ENCODE data around the gene ORC1.
A peak's percentile ranks its signal among the peaks of the same experiment; 100 is the strongest.
"Not testable (repeated sequence)": the region's sequence is repeated elsewhere in the genome, so short reads cannot be mapped to it uniquely, and the experiment has no call there.

ORC1 gene

GRCh38 chr1:52385376-52385775 is 18.8 kb downstream of the ORC1 start:
- DNase-seq (ENCODE audit: low read depth), result no peak

DNA sequence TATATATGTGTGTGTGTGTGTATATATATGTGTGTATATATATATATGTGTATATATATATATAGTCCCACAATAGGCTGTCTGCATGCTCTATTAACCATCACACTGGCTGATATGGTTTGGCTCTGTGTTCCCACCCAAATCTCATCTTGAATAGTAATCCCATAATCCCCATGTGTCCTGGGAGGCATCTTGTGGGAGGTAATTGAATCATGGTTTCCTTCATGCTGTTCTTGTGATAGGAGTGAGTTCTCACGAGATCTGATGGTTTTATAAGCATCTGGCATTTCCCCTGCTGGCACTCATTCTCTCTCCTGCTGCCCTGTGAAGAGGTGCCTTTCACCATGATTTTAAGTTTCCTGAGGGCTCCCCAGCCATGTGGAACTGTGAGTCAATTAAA is 34.4 kb downstream of the ORC1 start:
- not testable (repeated sequence) for DNase-seq (ENCODE audit: low read depth)

DNA sequence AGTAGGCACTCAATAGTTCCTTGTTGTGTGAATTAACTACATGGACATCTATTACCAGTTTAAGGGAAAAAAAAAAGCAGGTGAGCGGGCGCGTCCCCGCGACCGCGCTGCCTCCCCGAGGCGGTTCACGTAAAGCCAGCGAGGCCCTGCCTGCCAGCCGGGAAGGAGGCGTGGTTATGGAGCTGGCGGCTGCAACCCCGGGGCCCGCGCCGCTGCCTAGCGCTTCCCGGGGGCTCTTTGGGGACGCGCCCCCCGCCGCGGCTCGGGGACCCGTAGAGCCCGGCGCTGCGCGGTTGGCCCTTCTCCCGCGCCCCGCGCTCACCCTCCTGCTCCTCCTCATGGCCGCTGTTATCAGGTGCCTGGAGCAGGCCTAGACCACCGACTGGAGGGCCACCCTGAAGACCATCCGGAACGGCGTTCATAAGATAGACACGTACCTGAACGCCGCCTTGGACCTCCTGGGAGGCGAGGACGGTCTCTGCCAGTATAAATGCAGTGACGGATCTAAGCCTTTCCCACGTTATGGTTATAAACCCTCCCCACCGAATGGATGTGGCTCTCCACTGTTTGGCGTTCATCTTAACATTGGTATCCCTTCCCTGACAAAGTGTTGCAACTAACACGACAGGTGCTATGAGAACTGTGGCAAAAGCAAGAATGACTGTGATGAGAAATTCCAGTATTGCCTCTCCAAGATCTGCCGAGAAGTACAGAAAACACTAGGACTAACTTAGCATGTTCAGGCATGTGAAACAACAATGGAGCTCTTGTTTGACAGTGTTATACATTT is 35.6 kb downstream of the ORC1 start:
- DNase-seq (ENCODE audit: low read depth), result peak; percentile 42

- DNase-seq (ENCODE audit: low read depth), result no peak
These were observed 37.0 kb downstream of the ORC1 start for GRCh38 chr1:52367272-52367671.

DNA sequence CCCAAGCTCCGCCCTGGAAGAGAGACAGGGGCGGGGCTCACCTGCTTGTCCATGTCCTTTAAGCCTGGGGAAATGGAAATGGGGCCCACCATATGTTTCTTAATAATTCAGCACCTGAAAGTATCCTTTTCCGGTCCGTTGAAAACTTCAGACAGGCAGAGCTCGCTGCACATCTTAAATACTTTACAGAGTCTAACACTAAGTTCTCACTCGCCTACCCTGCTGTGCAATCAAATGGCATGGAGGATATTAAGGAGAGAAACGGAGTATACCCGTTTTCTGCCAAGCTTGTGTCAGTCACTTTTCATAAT is 37.8 kb downstream of the ORC1 start:
- DNase-seq (ENCODE audit: low read depth), result no peak

- DNase-seq (ENCODE audit: low read depth), result peak; percentile 99
These were observed 38.3 kb downstream of the ORC1 start, which contains the start of gene CC2D1B for GRCh38 chr1:52365746-52366516. Gene CC2D1B, minus strand, starts transcription at chr1:52366205. Its CDS starts 1,585 bp downstream, at chr1:52364620.

GRCh38 chr1:52365071-52365745 is 39.0 kb downstream of the ORC1 start:
- DNase-seq (ENCODE audit: low read depth), result no peak

DNA sequence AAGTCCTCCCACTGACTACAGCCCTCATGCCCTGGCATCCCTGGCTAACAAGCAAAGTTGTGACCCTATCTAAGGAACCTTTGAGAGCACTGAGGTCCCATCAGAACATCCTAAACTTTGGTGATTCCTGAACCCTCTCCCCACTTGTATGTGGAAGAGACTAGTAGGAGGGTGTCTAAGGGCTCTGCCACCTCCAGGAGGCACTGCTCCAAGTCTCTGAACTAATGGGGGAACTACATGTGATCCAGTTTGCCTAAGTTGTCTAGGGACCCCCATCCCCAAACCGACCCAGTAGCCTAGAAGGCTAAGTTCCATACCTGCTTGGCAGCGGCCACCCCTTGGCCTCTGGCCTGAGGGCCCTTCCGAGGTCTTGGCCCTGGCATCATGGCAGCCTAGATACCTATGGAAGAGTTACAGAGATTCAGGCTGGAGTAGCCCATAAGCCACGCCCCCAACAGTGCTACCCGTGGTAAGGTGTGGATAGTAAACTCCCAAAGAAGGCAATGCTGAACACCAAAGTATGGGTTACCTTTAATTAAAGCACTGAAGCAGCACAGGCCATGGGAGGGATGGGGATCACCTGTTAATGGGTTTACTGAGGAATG is 39.9 kb downstream of the ORC1 start:
- DNase-seq (ENCODE audit: low read depth), result no peak

DNA sequence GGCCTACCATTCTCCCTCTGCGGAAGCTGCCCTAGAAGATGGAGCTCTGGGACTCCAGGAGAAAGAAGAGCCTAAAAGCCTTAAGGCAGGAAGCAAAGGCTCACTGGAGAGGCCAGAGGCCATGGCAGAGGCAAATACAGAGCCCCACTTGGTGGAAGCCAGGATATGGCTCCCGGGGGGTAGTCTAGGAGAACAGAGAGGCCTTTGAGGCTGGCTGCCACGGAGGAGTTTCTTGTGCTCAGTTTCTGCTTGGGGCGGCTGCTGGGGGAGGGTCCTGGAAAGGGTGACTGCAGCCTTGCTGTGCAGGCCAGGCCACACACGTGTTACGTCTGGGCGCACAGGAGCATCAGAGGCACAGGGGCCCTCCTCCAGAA is 43.6 kb downstream of the ORC1 start:
- no peak for DNase-seq (ENCODE audit: low read depth)

- no peak for DNase-seq (ENCODE audit: low read depth)
These were observed 44.3 kb downstream of the ORC1 start for GRCh38 chr1:52359676-52360594.

GRCh38 chr1:52358851-52359497 is 45.2 kb downstream of the ORC1 start:
- no peak for DNase-seq (ENCODE audit: low read depth)

DNA sequence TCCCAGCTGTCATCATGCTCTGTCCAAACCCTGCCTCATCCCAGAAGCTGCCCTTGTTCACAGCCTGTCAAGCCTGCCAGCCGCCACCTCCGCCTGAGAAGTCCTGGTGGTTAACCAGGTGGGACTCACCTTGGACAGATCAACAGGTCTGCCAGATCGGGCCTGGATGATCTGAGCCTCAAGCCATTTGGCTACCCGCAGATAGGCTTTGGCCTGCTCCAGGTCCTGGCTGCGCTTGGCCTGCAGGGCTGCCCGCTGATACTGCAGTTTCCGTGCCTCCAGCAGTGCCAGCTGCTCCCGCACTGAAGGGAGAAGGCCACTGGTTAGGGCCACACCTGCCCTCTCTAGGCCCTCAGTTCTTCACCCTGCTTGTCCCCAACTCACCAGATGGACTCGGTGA is 46.8 kb downstream of the ORC1 start:
- no peak for DNase-seq (ENCODE audit: low read depth)

- no peak for DNase-seq (ENCODE audit: low read depth)
These were observed 47.3 kb downstream of the ORC1 start for GRCh38 chr1:52356818-52357355.

GRCh38 chr1:52355847-52356505 is 48.2 kb downstream of the ORC1 start:
- DNase-seq (ENCODE audit: low read depth), result no peak

DNA sequence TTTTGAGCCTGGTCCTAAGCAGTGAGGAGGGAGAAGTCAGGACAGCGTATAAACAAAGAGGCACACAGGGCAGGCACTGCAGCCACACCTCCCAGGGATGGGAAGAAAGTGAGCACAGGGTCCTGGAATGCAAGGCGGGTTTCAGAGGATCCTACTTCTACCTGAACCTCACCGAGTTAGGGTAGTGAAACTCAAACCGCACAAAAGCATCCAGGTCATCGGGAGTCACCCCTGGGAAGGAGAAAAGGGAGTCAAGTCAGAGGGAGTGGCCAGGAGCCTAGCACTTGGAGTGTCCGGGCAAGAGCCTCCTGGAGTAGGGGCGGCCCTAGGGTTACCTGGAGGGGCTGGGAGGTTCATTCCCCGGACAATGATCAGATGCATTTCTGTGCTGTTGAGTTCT is 48.8 kb downstream of the ORC1 start:
- DNase-seq (ENCODE audit: low read depth), result no peak

GRCh38 chr1:52352690-52353089 is 51.5 kb downstream of the ORC1 start:
- no peak for DNase-seq (ENCODE audit: low read depth)

DNA sequence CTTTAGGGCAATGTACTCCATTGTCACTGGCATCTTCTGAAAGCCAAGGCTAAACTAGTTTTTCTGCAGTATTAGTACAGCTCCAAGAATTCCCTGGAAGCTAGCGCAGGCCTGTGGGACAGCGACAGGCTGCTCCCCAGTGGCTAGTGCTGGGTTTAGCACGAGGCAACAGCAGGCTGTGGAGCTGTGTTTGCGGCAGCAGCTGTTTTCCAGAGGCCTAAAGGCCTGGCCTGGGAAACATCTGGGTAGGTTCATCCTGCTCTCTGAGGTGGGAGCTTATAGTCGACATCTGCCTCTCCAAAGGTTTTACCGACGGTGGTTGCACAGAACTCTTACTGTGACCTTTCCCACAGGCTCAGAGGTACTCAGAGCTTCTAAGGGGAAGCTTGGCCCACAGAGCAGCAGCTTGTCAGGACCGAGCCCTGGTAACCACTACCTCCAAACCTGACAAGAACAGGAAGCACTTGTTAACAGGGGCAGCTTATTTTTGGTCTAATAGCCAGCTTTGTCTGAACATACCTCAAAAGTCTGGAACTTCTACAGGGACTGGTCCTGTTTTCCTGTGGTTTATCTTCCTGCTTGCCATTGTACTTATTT is 55.4 kb downstream of the ORC1 start:
- no peak for DNase-seq (ENCODE audit: low read depth)

DNA sequence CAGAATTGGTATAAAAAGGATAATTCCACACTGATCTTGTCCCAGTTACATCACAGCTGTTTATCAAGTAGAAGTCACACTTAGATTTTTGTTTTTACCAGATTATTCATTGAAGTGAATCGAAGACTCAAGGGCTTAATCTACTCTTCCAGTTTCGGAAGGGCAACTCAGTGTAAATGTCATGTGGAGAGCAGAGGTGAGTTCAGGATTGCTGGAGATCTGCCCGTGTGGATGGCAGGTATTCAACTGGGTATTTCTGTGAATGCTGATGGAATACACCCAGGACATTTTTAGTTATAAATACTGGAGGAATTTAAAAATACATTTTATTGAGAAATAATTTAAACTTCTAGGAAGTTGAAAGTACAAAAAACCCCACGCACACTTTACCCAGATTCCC is 57.6 kb downstream of the ORC1 start:
- DNase-seq (ENCODE audit: low read depth), result no peak

GRCh38 chr1:52345252-52345651 is 59.0 kb downstream of the ORC1 start:
- no peak for DNase-seq (ENCODE audit: low read depth)

DNA sequence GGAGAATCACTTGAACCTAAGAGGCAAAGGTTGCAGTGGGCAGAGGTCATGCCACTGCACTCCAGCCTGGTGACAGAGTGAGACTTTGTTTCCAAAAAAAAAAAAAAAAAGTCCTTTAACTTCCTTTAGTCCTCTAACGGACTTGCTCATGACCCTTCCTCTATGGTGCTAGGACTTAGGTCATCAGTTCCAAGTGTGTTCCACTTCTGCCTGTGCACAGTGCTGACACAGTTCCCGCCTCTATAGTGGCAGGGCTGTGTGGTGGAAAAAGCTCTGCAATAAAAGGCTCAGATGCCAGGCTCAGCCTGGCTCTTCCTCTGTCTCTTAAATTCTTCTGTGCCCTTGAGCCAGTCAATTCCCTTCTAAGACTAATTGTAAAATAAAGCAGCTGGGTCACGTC is 60.2 kb downstream of the ORC1 start:
- no peak for DNase-seq (ENCODE audit: low read depth)

Measured in activated T-cell treated with anti-CD3 and anti-CD28 coated beads for 24 hours (primary cell).